OCI-M2 (cell line): ENCODE results near the gene IFNA1.
"Not testable (repeated sequence)": the region's sequence is repeated elsewhere in the genome, so short reads cannot be mapped to it uniquely, and the experiment has no call there.

Experiments
- DNase-seq: peaks from one replicate; lab custom pipeline; 2025; ENCODE audit not compliant: unreplicated experiment; lab: John Stamatoyannopoulos, UW

IFNA1 gene

GRCh38 chr9:21440139-21440538, at the start of gene IFNA1:
Gene IFNA1, plus strand, starts transcription at chr9:21440439. Its CDS starts 69 bp downstream, at chr9:21440508.
- DNase-seq = no peak

- DNase-seq = no peak
These were observed 48.0 kb upstream of the IFNA1 start for GRCh38 chr9:21392270-21392669.

- no peak for DNase-seq
These were observed 44.2 kb upstream of the IFNA1 start for GRCh38 chr9:21395778-21396717.

GRCh38 chr9:21398955-21399489, 41.2 kb upstream of the IFNA1 start:
- no peak for DNase-seq

- DNase-seq = no peak
These were observed 40.3 kb upstream of the IFNA1 start for GRCh38 chr9:21399956-21400355.

GRCh38 chr9:21402386-21403251, 37.6 kb upstream of the IFNA1 start:
- no peak for DNase-seq

GRCh38 chr9:21404146-21404545, 36.1 kb upstream of the IFNA1 start:
- DNase-seq = no peak

GRCh38 chr9:21408817-21409216, 31.4 kb upstream of the IFNA1 start, which contains the start of gene IFNA8:
Gene IFNA8, plus strand, starts transcription at chr9:21409117. Its CDS starts 60 bp downstream, at chr9:21409177.
- no peak for DNase-seq

GRCh38 chr9:21412107-21412506, 28.1 kb upstream of the IFNA1 start:
- no peak for DNase-seq

GRCh38 chr9:21413151-21413550, 27.1 kb upstream of the IFNA1 start:
- no peak for DNase-seq

- no peak for DNase-seq
These were observed 26.6 kb upstream of the IFNA1 start for GRCh38 chr9:21413624-21414023.

- no peak for DNase-seq
These were observed 25.9 kb upstream of the IFNA1 start for GRCh38 chr9:21414220-21414940.

- DNase-seq = no peak
These were observed 24.6 kb upstream of the IFNA1 start for GRCh38 chr9:21415493-21416267.

GRCh38 chr9:21428235-21428634, 12.0 kb upstream of the IFNA1 start:
- no peak for DNase-seq

GRCh38 chr9:21429191-21429590, 11.0 kb upstream of the IFNA1 start:
- no peak for DNase-seq

GRCh38 chr9:21432672-21433425, 7.4 kb upstream of the IFNA1 start:
- no peak for DNase-seq

- DNase-seq = no peak
These were observed 5.8 kb upstream of the IFNA1 start for GRCh38 chr9:21434202-21435014.

- DNase-seq = not testable (repeated sequence)
These were observed 5.2 kb upstream of the IFNA1 start for GRCh38 chr9:21435015-21435383.
